Stimulated activated CD8-positive, alpha-beta memory T cell treated with anti-CD3 and anti-CD28 coated beads, Interleukin-15, amount 100 ng/mL, for 24 hours (primary cell): ENCODE results near the gene PGD.
"Not testable (repeated sequence)": the region's sequence is repeated elsewhere in the genome, so short reads cannot be mapped to it uniquely, and the experiment has no call there.

Experiments used
- DNase-seq: peaks from one replicate; pipeline ENCODE4 v3.0.0-alpha.2; 2020; ENCODE audit warnings: low read depth

Gene PGD

DNA sequence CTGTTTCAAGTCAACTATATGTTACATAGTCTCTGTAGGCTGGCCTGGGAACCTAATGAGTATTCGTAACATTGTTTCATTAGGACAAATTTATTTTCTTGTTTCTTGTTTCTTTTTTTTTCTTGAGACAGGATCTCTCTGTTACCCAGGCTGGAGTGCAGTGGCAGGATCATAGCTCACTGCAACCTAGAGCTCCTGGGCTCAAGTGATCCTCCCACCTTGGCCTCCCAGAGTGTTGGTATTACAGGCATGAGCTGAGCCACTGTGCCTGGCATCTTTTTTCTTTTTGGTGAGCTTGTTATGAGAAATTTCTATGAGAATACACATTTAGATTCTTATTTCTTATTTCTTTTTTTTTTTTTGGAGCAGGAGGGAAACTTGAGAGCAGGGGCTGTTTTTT lies 38.2 kb downstream of the PGD start:
- DNase-seq = no peak

DNA sequence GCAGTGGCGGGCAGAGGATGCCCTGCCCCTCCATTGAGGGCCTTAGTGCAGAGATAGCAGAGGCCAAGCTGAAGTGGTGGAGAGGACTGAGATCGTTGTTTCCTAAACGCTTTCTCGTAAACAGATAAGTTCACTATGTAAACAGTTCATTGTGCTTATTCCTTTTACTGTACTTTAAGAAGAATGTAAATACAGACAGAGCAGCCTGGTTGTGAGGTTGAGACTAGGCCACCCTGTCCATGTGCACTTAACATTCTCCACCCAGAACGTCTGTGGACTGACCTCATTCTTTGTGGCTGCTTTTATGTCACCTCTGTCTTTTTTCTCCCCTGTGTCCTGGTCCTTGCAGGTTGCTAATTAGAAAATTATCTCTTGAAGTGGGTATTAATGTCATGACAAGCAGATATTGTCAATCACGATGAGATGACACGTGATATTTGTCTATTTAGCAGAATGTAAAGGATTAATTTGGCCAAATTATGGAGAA lies 39.9 kb downstream of the PGD start:
- DNase-seq = no peak

DNA sequence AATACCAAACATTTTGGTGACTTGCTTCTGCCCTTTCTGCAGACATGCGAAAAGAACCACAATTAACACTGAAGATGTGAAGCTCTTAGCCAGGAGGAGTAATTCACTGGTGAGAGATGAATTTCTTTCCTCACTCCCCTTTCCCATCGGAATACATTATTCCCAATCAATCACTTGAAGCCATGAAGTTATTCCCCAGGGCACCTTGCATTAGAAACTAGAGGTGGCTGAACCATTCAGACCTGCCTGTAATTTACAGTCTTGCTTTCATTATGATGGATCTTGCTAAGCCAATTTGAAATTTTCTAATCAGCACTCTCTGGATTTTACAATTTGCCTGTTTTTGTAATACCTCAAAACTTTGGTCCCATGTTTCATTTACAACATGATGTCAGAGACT lies 41.4 kb downstream of the PGD start:
- no peak for DNase-seq

- no peak for DNase-seq
Observed at GRCh38 chr1:10440794-10441193, 41.9 kb downstream of the PGD start.

DNA sequence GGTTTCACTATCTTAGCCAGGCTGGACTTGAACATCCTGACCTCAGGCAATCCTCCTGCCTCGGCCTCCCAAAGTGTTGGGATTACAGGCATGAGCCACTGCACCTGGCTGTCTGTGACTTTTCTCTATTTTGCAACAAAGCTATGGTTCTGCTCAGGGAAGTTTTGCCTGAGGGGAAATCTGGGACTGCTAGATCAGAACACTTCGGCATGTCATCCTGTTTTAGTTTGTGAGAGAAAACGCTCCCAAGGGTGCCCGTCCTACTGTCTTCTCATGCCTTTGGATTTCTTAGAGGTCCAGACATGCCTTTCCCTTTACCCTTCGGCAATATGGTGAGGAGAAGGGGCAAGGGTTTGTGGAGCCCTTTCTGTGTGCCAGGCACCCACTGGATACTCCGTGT lies 45.4 kb downstream of the PGD start:
- DNase-seq = no peak

DNA sequence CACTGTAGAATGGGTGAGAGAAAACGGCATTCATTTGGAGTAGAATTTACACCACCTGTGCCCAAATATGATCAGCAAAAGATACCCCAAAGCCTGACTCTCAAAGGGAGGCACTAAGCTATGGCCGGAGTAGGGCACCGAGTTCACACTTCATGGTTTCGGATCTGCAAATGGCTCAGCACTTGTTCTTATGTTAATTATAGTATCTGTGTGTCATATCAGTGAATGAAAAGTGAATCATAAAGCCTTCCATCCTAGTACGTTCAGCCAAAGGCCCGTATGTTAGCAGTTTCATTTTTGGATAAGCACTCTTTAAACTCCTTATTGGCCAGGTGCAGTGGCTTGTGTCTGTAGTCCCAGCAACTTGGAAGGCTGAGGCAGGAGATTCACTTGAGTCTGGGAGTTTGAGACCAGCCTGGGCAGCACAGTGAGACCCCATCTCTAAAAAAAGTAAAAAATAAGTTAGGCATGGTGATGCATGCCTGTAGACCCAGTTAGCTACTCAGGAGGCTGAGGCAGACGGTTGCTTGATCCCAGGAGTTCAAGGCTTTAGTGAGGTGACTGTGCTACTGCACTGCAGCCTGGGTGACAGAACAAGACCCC lies 46.0 kb downstream of the PGD start:
- no peak for DNase-seq

DNA sequence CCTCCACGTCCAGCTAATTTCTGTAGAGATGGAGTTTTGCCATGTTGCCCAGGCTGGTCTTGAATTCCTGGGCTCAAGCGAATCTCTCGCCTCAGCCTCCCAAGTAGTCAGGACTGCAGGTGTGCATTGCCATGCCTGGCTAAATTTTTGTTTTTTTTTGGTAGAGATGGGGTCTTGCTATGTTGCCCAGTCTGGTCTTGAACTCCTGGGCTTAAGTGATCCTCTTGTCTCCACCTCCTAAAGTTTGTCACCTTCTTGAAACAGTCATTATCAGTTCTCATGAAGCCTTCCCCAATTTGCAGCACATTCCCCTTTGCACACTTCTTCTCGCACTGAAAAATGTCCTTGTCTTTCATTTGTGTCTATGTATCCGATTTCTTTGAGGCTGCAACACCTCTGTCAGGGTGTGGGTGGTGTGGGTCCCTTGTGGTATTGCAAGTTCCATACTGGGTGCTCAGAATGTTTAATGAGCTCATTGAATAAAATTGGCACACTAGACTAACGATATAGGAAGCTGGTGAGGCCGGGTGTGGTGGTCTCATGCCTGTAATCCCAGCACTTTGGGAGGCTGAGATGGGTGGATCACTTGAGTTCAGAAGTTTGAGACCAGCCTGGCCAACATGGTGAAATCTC lies 48.0 kb downstream of the PGD start:
- no peak for DNase-seq

DNA sequence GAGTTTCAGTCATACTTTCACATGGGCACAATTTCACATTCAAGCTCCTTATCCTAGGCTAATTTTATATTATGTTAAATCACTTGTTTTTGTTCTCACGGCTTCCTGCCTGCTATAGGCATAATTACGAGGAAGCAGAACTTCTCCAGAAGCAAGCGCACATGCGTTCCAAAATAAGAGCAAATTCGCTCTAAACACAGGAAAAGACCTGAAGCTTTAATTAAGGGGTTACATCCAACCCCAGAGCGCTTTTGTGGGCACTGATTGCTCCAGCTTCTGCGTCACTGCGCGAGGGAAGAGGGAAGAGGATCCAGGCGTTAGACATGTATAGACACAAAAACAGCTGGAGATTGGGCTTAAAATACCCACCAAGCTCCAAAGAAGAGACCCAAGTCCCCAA lies 50.9 kb downstream of the PGD start, which contains the start of gene CORT:
Gene CORT (plus strand): TSS at position 281 of the 400 bp plus-strand sequence. CDS start 193 bp downstream, outside the sequence.
- DNase-seq = no peak

DNA sequence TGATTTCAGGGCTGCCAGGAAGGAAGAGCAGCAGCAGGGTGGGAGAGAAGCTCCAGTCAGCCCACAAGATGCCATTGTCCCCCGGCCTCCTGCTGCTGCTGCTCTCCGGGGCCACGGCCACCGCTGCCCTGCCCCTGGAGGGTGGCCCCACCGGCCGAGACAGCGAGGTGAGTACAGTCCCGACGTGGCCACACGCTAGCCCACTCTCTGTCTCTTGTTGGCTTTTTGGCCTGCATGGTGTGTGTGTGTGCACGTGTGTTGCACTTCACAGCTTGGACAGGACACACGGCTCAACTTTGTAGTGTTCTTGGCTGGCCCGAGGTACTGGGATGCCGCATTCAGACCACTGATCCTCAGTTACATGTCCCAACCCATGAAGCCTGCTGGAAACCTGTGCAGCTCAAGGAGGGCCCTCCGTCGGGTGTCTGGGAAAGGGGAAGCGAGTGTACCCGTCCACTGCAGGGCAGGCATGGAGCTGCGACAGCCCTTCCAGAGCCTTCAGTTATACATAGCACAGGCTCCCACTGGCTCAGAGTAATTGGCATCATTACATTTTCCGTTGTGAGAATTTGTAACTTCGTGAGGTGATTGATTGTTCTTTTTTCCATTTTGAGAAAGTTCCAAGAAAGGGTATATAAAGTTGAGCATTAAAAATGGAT lies 51.4 kb downstream of the PGD start:
- no peak for DNase-seq

GRCh38 chr1:10450836-10451235 lies 52.0 kb downstream of the PGD start:
- DNase-seq = no peak

- no peak for DNase-seq
Observed at GRCh38 chr1:10451287-10451686, 52.4 kb downstream of the PGD start.

GRCh38 chr1:10456048-10456447 lies 57.2 kb downstream of the PGD start:
- DNase-seq = no peak

DNA sequence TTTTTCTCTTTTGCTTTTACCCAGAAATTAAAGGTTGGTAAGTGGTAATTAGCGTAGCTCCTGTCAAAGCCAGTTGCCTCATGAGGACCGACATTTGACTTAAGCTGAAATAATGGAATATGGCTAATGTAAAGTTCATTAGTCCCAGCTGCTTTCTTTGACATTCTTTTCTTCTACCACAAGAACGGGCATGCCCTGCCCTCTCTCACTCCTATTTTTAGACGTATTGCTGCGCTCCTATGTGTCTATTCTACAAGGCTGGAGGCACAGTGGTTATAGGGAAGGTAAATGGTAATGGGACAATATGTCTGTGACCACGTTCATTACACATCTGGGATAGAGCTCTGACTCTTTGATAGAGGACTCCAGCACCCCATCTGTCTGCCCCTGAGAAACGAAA lies 57.8 kb downstream of the PGD start:
- DNase-seq = no peak

GRCh38 chr1:10457462-10457861 lies 58.6 kb downstream of the PGD start:
- not testable (repeated sequence) for DNase-seq

DNA sequence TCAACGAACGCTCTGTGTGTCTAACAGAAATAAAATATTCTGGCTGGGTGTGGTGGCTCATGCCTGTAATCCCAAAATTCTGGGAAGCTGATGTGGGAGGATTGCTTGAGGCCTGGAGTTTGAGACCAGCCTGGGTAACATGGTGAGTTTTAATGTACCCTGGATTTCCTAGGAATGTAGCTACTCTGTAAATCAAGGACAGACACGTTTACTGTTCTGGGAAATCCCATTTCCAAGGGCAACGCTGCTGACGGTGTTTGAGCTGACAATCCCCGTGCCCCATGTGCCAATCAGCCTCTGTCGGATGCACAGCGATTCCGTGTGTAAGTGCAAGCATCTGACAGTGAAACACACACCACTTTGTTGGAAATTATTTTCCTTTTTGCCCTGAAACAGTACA lies 59.0 kb downstream of the PGD start:
- no peak for DNase-seq

GRCh38 chr1:10459184-10459583 lies 60.3 kb downstream of the PGD start:
- DNase-seq = no peak

GRCh38 chr1:10467078-10467477 lies 68.2 kb downstream of the PGD start:
- no peak for DNase-seq

DNA sequence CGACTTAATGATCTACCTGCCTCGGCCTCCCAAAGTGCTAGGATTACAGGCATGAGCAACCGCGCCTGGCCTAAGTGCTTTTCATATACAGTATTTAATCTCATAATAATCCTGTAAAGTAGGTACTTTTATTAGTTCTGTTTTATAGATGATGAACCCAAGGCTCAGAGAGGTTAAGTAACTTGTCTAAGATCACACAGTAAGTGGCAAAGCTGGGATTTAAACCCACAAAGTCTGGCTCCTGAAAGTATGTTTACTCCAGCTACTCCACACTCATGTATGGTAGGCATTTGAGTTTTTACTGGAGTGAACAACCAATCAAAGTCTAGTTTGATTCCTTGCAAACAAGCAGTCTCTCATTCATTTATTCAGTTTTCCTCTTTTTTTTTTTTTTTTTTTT lies 71.2 kb downstream of the PGD start:
- DNase-seq = no peak
